Stimulated activated CD8-positive, alpha-beta memory T cell treated with anti-CD3 and anti-CD28 coated beads, Interleukin-15, amount 100 ng/mL, for 48 hours (primary cell): ENCODE measurements around the gene CAMK1D.
A peak's percentile ranks its signal among the peaks of the same experiment; 100 is the strongest.

ENCODE experiments used
- DNase-seq, 2 donors: peaks; one replicate each; pipeline ENCODE4 v3.0.0-alpha.2; 2020; ENCODE audit warnings: low read depth in 2 of 2

Gene CAMK1D

GRCh38 chr10:12755075-12755474, 405.7 kb downstream of the CAMK1D start:
- no peak for DNase-seq

GRCh38 chr10:12757351-12757750, 408.0 kb downstream of the CAMK1D start:
- DNase-seq, result no peak

GRCh38 chr10:12758271-12758670, 408.9 kb downstream of the CAMK1D start:
- no peak for DNase-seq

GRCh38 chr10:12766223-12766622, 416.9 kb downstream of the CAMK1D start:
- DNase-seq, result no peak

GRCh38 chr10:12768156-12769100, 419.1 kb downstream of the CAMK1D start:
- DNase-seq, result no peak

- DNase-seq, result no peak
Observed at GRCh38 chr10:12769323-12770044, 420.1 kb downstream of the CAMK1D start.

- DNase-seq, result no peak
Observed at GRCh38 chr10:12771981-12772760, 422.8 kb downstream of the CAMK1D start.

- DNase-seq, result no peak
Observed at GRCh38 chr10:12772797-12773587, 423.6 kb downstream of the CAMK1D start.

GRCh38 chr10:12774204-12774894, 425.0 kb downstream of the CAMK1D start:
- DNase-seq, result no peak

- peak; percentile 11 to 31 for DNase-seq
Observed at GRCh38 chr10:12777840-12778585, 428.7 kb downstream of the CAMK1D start.

GRCh38 chr10:12780634-12781601, 431.6 kb downstream of the CAMK1D start:
- peak; percentile 33 to 63 for DNase-seq

- no peak for DNase-seq
Observed at GRCh38 chr10:12781976-12782375, 432.6 kb downstream of the CAMK1D start.

GRCh38 chr10:12782537-12782936, 433.2 kb downstream of the CAMK1D start:
- peak in 1 of 2 donors; percentile 17 for DNase-seq

- no peak for DNase-seq
Observed at GRCh38 chr10:12783293-12783692, 433.9 kb downstream of the CAMK1D start.

- no peak for DNase-seq
Observed at GRCh38 chr10:12784646-12785045, 435.3 kb downstream of the CAMK1D start.

- no peak for DNase-seq
Observed at GRCh38 chr10:12785415-12785831, 436.1 kb downstream of the CAMK1D start.

- no peak for DNase-seq
Observed at GRCh38 chr10:12787297-12787696, 437.9 kb downstream of the CAMK1D start.

GRCh38 chr10:12788277-12788676, 438.9 kb downstream of the CAMK1D start:
- no peak for DNase-seq

GRCh38 chr10:12790270-12790669, 440.9 kb downstream of the CAMK1D start:
- DNase-seq, result no peak
